Nucleus accumbens (tissue), 56 donors: ENCODE measurements around the gene TEX14.

ENCODE experiments used
- DNase-seq, 56 donors: peaks; one replicate each; lab custom pipeline; 2025; lab: John Stamatoyannopoulos, UW

Gene TEX14, protein sequence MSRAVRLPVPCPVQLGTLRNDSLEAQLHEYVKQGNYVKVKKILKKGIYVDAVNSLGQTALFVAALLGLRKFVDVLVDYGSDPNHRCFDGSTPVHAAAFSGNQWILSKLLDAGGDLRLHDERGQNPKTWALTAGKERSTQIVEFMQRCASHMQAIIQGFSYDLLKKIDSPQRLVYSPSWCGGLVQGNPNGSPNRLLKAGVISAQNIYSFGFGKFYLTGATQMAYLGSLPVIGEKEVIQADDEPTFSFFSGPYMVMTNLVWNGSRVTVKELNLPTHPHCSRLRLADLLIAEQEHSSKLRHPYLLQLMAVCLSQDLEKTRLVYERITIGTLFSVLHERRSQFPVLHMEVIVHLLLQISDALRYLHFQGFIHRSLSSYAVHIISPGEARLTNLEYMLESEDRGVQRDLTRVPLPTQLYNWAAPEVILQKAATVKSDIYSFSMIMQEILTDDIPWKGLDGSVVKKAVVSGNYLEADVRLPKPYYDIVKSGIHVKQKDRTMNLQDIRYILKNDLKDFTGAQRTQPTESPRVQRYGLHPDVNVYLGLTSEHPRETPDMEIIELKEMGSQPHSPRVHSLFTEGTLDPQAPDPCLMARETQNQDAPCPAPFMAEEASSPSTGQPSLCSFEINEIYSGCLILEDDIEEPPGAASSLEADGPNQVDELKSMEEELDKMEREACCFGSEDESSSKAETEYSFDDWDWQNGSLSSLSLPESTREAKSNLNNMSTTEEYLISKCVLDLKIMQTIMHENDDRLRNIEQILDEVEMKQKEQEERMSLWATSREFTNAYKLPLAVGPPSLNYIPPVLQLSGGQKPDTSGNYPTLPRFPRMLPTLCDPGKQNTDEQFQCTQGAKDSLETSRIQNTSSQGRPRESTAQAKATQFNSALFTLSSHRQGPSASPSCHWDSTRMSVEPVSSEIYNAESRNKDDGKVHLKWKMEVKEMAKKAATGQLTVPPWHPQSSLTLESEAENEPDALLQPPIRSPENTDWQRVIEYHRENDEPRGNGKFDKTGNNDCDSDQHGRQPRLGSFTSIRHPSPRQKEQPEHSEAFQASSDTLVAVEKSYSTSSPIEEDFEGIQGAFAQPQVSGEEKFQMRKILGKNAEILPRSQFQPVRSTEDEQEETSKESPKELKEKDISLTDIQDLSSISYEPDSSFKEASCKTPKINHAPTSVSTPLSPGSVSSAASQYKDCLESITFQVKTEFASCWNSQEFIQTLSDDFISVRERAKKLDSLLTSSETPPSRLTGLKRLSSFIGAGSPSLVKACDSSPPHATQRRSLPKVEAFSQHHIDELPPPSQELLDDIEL (N-terminal part only)

DNA sequence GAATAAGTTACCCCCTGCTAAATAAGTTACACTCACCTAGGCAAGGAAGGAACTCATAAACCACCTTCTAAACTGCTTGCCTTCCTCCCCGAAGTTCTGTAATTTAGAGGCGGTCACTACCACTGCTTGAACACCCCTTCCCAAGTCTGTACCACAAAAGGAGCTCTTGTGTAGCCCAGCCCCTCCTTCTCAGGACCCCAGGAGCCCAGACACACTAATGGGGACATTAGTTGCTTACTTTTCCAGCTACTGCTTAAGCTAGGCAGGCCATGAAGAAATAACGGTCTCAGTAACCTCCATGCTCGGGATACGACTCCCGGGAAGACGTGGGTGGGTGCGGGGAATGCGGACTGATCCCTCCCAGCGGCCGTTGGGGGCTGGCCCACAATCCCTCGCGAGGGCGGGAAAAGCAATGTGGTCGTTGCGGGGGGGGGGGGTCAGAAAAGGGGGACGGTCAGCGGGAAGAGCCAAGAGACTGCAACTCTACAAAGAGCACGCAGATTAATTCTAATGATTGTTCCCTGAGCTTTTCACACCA is at the start of gene TEX14:
TSS of gene TEX14 (minus strand) at position 345 of the 538 bp plus-strand sequence. CDS start 40,044 bp downstream, outside the sequence.
- DNase-seq: peak in 4 of 56 donors; percentile 0 to 17 (median 12)

DNA sequence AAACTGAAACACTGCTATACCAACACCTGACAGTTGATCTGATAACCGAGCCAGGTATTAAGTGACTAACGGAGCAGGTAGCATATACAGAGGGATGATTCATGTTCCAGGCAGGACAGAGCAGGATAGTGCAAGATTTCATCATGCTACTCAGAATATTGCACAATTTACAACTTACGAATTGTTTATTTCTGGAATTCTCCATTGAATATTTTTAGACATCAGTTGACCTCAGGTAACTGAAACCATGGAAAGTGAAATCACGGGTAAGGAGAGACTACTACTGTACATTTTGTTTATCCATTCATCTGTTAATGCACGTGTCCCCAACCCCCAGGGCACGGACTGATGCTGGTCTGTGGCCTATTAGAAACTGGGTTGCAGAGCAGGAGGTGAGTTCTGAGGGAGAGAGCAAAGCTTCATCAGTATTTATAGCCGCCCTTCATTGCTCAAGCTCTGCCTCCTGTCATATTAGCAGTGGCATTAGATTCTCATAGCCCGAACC is 49.3 kb upstream of the TEX14 start:
- DNase-seq: no peak

DNA sequence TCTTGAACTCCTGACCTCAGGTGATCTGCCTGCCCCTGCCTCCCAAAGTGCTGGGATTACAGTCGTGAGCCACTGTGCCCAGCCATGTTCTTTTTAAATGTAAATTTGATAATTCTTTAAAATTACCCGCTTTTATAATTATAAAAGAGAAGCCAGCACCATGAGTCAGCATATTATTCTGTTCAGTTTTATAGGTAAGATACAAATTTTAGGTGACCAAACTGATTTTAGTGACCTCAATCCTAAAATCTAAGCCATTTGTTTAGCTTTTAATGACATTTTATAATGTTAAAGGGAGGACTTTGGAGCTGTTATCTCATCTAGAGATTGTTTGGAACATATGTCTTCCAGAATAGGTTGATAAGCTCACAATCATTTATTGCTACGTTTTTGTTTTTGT is 43.0 kb upstream of the TEX14 start:
- no peak for DNase-seq

DNA sequence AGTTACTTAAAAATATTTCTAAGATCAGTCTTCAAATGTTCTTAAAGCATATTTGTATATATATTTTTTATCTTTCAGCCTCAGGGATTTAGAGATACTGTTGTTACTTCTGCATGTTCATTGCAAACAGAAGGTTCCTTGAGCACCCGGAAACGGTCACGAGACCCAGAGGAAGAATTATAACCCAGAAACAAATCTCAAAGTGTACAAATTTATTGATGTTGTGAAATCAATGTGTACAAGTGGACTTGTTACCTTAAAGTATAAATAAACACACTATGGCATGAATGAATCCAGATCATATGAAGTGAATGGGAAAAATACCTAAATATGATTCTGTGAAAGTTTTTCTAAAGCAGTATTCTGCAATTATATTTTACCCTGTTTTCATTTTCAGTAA is 42.2 kb upstream of the TEX14 start:
- DNase-seq: no peak

DNA sequence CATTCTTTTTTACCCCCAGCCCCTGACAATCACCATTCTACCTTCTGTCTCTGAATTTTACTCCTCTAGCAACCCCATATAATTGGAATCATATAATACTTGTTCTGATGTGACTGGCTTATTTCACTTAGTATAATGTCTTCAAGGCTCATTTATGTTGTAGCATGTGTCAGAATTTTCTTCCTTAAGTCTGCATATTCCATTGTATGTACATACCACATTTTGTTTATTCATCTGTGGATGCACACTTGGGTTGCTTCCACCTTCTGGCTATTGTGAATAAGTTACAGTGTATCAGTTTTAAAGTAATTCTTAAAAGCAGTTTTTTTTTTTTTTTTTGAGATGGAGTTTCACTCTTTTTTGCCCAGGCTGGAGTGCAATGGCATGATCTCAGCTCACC is 39.1 kb upstream of the TEX14 start:
- DNase-seq: no peak

DNA sequence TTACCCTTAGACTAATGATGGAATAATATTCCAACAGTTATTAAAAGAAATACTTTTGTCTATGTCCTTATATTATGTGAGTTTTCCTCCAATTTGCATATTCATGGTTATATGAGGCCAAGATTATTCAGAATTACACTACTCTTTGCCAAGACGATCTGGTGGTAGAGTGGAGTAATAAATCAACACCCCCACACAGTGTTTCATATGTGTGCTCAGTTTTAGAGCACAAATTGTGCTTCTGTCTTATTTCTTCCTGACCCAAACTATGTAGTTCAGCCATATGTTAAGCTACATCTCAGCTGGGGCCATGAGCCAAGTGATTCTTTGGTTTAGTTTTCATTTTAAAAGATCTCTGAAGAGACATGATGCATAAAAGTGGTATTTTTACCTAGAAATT is 37.0 kb upstream of the TEX14 start:
- DNase-seq: no peak

DNA sequence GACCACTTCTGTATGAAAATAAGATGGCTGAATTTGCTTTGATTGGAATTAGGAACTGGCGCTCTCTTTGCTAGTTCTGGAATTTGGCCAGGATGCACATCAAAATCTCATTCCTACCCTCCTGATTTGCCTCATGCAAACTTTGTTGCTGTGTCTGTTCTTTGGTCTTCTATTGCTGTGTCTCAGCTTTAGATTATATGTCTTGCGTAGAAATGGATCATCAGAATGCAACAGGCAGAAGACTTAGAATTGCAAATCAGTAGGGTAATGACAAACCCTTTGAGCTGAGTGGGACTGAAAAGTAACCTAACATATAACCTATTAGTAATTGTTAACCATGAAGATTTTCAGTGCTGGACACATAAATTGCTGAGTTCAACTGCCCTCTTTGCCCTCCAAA is 30.9 kb upstream of the TEX14 start:
- DNase-seq: no peak

DNA sequence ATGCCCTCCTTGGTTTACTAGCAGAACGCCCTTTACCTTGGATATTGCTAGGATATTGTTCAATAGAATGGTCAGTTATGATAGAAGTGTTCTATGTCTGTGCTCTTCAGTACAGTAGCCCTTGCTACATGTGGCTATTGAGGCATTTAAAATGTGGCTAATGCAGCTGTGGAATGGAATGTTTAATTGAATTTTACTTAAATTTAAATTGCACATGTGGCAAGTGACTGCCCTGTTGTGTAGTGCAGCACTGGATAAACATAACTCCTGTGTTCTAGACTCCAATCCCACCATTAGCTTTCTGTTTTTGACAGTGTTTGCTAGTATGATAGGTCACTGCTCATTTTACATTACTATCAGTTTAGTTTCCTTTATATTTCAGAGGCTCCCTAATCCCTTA is 30.4 kb upstream of the TEX14 start:
- DNase-seq: no peak

DNA sequence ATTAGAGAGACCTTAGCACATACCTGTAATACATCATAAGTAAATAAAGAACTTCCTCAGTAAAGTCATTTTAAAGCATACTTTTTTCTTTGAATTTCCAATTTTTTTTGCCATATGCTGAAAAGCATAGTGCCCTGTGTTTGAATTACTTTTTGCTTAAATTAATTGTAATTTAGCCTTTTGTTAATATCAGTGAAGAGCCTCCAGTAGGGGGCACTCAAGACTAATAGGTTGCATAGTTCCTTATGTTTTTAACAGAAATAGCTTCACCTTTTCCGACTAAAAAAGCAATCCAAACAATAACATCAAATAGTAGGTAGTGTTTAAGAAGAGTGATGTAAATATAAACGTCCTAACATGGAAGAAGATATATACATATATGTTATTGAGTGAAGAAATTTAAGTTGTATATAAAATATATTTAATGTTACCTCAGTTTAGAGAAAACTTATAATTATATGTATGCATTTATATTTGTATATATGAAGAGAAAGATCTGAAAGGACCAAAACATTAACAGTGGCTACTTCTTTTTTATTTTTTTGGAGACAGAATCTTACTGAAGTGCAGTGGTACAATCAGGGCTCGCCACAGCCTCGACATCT is 19.2 kb upstream of the TEX14 start:
- peak in 6 of 56 donors; percentile 1 to 55 (median 10) for DNase-seq

DNA sequence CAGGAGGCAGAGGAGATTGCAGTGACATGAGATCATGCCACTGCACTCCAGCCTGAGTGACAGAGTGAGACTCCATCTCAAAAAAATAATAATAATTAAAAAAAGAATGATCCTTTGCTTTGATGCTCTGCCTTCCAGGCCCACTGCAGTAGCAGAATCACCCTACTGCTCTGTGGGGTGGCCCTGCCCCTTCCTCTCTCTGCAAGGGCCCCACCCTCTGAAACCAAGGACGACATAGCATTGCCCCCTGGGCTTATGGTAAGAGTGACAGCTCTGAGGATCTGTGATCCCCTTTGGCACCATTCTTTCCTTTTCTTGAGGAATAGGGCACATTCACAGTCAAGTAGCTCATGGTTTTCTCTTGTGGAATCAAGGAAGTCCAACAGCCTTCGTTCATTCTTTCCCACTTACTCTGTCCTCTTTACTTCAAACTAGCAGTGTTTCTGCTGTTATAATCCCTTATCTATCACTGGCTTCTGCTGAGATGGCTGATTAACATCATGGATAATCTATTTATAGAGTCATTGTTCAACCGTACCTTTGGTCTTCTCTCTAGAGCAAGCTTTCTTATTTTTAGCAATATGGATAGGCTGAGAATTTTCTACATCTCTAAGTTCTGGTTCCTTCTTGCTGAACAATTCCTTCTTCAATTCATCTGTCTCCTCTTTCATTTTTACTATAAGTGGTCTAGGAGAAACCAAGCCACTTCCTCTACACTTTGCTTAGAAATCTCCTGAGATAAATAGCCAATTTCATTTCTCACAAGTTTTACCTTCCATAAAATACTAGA is 14.7 kb upstream of the TEX14 start:
- DNase-seq: no peak

DNA sequence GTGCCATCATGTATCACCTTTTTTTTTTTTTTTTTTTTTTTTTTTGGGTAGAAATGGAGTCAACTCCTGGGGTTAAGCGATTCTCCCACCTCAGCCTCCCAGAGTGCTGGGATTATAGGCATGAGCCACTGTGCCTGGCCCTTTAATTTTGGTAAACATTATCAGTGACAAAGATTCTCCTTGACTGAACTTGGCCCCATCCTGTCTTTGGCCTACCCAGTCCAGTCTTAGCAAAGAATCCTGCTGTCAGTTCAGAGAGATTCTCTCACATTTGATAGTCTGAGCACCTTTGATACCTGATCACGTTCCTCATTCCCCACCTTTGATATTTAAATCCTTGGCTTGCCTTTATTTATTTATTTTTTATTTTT is 12.1 kb upstream of the TEX14 start:
- DNase-seq: no peak

DNA sequence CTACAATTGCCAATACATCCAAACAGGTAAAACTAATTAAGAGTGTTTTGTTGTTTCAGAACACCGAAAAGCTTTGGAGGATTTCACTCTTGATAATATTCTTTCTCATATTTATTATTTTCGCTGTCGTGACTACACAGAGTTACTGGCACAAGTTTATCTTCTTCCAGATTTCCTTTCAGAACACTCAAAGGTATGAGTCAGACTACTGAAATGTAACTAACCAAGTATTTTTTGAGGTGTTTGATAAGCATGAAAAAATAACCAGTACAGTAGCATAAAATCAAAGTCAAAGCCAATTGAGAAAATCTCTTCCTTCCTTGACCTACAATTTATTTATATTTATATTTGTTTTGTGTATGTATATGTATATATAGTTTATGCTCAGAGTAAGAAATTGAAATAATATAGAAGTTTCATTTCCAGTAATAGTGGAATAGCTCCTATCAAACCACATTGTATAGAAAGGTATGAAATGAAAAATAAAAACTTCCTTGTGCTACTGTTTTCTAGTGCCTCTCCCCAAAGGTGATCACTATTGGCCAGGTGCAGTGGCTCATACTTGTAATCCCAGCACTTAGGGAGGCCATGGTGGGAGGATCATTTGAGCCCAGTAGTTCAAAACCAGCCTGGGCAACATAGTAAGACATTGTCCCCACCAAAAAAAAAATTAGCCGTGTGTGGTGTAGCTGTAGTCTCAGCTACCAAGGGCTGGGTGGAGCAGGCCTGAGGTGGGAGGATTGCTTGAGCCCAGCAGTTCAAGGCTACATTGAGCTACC is 11.5 kb upstream of the TEX14 start:
- no peak for DNase-seq

DNA sequence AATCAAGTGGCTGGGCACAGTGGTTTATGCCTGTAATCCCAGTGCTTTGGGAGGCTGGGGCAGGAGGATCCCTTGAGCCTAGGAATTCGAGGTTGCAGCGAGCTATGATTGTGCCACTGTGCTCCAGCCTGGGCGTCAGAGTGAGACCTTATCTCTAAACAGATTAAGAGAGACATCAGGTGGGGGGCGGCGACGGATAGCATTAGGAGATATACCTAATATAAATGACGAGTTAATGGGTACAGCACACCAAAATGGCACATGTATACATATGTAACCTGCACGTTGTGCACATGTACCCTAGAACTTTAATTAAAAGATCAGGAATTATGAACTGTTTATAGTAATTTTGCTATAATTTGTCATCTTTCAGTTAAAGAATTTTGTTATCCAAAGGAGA is 10.9 kb upstream of the TEX14 start:
- no peak for DNase-seq

DNA sequence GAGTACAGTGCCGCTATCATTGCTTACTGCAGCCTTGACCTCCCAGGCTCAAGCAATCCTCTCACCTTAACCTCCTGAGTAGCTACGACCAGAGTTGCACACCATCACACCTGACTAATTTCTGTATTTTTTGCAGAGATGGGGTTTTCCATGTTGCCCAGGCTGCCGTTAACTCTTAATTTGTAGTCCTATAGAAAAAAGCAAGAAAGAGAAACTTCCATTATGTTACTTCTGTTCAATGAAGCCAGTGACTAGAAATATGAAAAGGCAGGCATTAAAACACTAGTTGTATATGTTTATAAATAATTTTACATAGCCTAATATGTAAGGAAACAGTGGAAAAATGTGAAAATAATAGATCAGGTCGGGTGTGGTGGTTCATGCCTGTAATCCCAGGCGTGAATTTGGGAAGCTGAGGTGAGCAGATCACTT is 10.2 kb upstream of the TEX14 start:
- DNase-seq: no peak

DNA sequence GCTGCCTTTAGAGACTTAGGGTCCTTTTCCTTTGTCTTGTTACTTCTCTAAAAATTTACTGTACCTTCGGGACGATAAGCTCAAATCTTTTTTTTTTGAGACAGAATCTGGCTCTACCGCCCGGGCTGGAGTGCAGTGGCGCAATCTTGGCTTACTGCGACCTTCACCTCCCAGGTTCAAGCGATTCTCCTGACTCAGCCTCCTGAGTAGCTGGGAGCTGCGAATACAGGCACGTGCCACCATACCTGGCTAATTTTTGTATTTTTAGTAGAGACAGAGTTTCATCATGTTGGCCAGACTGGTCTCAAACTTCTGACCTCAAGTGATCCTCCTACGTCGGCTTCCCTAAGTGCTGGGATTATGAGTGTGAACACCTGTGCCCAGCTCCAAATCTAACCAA is 7.9 kb upstream of the TEX14 start:
- DNase-seq: no peak

DNA sequence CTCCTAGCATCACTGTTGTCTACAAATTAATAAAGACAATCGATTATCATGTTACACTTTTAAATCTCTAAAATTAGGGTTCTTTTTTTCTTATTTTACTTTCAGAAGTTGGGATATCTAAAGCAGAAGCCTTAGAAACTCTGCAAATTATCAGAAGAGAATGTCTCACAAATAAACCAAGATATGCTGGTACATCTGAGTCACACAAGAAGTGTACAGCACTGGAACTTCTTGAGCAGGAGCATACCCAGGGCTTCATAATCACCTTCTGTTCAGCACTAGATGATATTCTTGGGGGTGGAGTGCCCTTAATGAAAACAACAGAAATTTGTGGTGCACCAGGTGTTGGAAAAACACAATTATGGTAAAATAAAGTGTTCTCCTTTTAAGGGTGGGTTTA is 3.0 kb upstream of the TEX14 start:
- DNase-seq: peak in 2 of 56 donors; percentile 65 to 100

DNA sequence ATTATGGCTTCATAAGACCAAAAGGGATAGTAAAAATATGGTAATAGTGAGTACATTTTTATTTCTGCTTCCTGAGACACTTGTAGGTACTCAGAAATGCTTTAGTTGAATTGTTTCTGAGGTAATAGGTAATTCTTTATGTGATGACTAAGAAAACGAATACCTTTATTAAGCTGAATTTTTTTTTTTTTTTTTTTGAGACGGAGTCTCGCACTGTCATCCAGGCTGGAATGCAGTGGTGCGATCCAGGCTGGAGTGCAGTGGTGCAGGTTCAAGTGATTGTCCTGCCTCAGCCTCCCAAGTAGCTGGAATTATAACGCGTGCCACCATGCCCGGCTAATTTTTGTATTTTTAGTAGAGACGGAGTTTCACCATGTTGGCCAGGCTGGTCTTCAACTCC is 2.5 kb upstream of the TEX14 start:
- no peak for DNase-seq

DNA sequence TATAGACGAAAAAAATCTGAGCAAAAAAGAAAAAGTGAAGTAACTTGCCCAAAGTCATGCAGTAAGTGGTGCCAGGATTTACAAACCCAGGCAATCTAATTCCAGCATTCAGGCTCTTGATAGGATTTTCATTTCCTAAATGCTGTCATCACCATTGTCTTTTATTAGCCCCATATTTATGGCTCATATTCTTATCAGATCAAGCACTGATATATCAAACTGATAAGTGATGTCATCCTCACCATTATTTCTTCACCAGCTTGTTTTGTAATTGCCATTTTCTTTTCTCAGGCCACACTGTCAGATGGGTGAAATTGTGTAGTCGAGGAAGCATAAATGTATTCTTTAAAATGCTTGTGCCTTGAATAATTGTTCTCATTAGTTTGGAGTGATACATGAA is 1.9 kb upstream of the TEX14 start:
- no peak for DNase-seq
